NCI-H2171 (cell line): ENCODE data around the gene CYBC1.

Source experiments
- DNase-seq: peaks from one replicate; lab custom pipeline; 2025; lab: John Stamatoyannopoulos, UW

CYBC1 gene

DNA sequence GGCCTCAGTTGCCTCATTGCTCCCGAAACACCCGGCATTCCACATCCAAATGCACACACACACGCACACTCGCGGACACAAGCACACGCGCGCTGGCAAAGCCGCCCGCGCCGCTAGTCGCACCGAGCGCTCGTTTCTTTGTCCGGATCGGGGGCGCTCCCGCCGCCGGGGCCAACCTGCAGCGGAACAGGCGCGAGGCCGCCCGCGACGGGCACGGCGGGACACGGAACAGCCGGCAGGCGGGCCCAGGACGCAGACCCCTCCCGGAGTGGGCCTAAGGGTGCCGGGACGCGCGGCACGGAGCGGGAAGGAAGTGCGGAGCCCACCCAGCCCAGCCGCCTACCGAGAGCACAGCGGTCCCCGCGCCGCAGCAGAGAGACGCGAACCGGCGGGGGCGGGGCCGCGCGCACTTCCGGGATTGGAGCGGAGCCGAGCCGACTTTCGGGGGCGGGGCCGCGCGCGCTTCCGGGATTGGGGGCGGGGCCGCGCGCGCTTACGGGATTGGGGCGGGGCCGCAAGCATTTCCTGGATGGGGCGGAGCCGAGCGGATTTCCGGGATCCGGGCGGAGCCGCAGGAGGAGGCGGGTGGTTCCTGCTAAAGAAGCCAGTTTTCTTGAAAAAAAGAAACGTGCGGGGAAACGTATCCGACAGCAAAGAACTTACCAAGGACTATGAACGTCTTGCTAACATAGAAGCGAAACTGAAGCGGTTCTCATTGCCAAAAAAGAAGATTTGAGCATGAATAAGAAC lies at the start of gene CYBC1:
Gene CYBC1 (minus strand): TSS at position 396 of the 750 bp plus-strand sequence. CDS start 1,498 bp downstream, outside the sequence.
- DNase-seq, result peak; percentile 96

DNA sequence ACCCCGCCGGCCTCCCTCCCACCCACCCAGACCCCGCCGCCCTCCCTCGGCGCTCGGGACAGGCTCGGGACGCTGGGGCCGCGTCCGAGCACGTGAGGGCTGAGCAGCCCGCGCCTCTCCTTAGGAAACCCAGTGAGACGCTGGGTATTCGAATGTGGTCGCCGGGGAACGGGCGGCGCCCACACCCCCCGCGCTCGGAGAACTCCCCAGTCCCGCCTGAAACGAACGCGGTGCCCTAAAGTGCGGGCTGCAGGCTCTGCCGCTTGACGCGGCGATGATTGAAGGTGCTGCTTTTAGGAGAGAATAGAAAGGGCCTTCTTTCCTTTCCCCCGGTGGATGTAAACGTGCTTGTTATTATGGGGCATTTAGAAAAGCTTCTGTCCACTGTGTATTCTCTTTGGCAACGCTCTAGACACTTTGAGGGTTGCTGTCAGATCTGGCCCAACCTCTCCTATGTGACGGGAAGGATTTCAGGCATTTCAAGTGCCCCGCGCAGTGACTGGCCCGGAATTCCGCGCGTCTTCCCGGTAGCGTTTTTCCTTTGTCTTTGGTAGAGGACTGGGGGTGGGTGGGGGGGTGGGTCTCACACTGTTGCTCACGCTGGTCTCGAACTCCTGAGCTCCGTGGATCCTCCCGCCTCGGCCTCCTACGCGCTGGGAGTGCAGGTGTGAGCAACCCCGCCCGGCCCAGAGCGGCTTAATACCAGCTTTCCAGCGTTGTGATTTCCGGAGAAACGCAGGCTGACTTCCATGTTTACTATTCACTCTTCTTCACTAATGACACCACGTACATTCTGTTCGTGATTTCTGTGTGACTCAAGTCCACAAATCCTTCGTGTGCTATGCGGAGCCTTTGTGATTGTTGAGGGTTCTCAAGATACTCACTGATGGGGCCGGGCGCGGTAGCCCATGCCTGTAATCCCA lies 47.2 kb upstream of the CYBC1 start:
- no peak for DNase-seq

GRCh38 chr17:82496529-82497434 lies 46.2 kb upstream of the CYBC1 start:
- DNase-seq, result peak; percentile 93

GRCh38 chr17:82495844-82496528 lies 45.4 kb upstream of the CYBC1 start:
- no peak for DNase-seq

DNA sequence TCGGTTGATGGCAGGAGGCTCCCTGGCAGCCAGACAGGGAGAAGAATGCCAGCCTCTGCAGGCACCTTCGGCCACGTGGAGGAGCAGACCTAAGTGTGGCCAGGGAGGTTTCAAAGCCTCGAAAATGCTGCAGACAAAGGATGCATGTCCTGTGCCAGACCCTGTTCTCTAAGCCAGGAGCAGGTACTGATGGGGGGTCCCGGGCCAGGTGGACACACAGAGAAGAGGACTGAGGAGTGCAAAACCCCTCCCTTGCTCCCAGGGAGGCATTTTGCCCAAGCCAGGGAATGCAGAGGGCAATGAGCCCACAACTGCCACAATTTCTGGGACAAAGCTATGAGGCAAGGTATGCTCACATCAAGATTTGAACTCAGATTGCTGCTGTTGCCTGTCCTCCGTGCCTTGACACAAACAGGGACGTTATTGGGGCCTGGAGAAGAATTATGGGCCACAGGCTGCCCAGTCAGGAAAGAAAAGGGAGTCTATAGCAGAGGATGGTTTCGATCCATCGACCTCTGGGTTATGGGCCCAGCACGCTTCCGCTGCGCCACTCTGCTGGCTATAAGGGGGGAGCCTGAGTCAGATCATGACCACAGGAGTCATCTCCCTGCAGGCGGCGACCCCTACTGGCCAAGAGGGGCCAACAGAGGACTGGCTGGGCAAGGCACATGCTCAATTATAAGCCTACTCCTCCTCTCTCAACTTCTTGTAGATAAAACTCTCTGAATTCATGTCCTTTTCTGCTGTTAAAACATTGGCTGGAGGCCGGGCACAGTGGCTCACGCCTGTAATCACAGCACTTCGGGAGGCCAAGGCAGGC lies 43.9 kb upstream of the CYBC1 start:
- peak; percentile 50 for DNase-seq

DNA sequence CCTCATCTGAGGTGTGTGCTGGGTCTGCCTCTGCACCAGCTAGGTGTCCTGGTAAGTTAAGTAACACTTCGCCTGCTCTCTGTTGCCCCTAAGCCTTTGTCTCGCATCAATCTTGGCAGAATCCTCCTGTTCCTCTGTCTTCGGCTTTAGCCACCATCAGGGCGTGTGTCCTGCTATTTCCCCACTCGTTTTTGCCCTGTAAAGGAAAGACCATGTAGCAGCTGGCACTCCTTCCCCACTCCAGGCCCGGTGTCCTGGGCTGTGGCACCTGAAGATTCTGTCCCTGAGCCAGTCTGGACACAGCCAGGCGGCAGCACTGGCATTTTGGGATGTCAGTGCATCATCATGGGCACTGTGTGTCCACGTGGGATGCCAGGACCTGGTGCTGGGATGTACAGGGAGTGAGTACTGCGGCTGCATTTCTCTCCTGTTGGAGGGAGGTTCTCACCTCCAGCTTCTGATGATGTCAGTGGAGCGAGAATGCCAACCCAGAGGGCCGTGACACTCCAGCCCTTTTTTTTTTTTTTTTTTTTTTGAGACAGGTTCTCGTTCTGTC lies 42.8 kb upstream of the CYBC1 start:
- no peak for DNase-seq

- no peak for DNase-seq
Measured at GRCh38 chr17:82492643-82493225, 42.2 kb upstream of the CYBC1 start.

DNA sequence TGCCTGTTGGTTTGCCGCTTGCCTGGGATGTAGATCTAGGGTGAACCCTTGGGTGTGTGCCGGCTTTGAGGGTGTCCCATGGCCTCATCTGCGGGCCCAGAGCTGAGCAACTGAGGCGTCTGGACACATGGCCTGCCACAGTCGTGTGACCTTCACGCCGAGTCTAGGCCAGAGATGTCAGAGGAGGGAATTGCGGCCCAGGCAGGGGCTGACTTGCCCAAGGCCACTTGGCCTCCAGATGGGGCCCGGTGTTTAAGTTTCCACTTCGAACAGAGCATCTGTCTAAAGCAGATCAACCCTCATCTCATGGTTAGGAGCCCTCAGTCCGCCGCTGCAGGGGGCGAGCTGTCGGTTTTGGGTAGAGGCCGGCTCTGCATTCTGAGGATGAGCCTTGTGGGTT lies 41.0 kb upstream of the CYBC1 start:
- no peak for DNase-seq

DNA sequence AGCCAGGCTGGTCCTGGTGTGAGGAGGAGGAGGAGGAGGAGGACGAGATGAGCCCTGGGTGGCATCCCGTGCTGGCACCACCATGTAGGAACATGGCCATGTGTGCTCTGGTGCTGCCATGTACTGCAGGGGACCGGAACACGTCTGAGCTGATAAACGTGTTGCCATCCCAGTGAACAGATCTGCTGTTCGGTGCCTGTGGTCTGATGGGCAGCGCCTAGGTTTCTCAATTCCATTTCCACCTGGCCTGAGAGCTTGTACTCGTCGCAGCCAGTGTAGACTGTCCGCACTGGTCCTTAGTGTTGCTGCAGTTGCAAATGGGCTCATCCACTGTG lies 40.6 kb upstream of the CYBC1 start:
- no peak for DNase-seq

- peak; percentile 23 for DNase-seq
Measured at GRCh38 chr17:82490512-82491195, 40.1 kb upstream of the CYBC1 start.

DNA sequence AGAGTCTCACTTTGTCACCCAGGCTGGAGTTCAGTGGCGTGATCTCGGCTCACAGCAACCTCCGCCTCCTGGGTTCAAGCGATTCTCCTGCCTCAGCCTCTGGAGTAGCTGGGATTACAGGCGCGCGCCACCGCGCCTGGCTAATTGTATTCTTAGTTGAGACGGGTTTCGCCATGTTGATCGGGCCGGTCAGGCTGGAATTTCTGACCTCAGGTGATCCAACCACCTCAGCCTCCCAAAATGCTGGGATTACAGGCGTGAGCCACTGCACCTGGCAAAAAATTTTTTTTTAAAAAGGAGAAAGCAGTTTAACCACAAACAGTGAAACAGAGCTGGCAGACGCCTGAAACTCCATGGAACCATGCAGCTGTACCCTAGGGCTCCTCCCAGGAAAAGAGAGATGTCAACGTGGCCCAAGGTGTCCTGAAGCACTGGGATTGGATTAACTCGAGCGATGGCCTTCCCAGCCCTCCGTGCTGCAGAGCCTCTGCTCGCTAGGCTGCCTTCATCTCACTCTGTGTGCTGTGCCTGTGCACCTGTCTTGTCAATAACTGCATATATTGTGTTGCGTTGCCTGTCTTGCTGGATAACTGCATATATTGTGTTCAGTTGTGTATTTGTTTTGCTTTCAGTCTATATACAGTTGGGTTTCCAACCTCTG lies 39.4 kb upstream of the CYBC1 start:
- DNase-seq, result no peak

GRCh38 chr17:82489117-82489516 lies 38.6 kb upstream of the CYBC1 start:
- DNase-seq, result no peak

- DNase-seq, result no peak
Measured at GRCh38 chr17:82487910-82488309, 37.4 kb upstream of the CYBC1 start.

DNA sequence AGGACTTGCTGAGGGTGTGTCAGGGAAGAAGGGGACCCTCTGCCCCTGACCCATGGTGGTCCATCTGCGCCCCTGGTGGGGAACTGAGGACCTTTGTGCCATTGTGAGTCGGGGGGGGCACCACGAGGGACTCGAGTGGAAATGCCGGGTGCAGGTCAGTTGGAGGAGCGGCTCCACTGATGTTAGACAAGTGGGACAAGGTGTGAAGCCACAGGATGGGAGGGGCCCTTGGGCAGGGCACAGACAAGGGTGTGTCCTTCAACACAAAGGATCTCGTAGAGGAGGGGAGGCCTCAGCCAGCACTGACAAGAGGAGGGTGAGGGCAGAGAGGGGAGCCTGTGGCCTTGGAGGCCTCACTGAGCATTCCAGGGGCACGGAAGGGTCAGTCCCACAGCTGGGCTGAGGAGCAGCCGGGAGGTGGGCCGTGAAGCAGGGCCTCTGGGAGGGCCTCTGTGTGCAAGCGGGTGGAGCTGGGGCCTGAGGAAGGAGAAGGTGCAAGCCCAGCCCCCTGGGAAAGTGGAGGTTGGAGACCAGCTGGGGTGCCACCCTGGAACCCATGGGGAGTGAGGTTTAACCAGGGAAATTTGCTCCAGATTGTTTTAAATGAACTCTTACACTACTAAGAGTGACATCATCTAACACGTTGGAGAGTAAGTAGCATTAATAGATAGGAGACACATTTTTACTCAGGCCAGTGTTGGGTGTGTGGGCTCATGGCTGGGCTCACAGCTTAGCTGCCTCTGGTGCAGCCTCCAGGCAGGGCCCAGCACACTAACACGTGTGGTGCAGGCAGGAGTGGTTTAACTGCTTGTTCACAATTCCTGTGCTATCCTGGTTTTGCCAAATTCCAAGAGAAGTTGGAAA lies 35.9 kb upstream of the CYBC1 start:
- no peak for DNase-seq

- DNase-seq, result no peak
Measured at GRCh38 chr17:82483836-82484235, 33.3 kb upstream of the CYBC1 start.

DNA sequence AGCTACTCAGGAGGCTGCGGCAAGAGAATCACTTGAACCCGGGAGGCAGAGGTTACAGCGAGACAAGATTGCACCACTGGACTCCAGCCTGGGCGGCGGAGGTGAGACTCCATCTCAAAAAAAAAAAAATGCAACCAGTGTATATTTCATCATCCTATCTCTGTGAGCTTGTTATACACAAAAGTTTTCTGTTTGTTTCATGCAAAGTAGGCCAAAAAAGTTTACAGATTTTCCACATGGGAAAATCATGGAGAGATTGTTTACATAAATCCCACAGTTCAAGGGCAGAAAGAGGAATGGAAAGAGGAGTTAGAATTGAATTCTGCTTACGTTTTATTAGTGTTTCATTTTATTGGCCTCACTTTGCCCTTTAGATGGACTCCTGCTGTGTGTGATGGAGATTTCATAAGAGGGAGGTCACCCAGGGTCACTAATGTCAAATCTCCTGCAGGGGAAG lies 32.7 kb upstream of the CYBC1 start:
- no peak for DNase-seq

GRCh38 chr17:82480318-82480717 lies 29.8 kb upstream of the CYBC1 start:
- DNase-seq, result no peak

- no peak for DNase-seq
Measured at GRCh38 chr17:82479602-82480001, 29.1 kb upstream of the CYBC1 start.
